Inflammatory macrophage treated with lipopolysaccharide for 4 hours (primary cell): ENCODE results near the gene PXN.
"Not testable (repeated sequence)": the region's sequence is repeated elsewhere in the genome, so short reads cannot be mapped to it uniquely, and the experiment has no call there.

Experiments
- DNase-seq: peaks from one replicate; pipeline ENCODE4 v3.0.0-alpha.2; 2020

Gene PXN

GRCh38 chr12:120224304-120225199 is 41.0 kb downstream of the PXN start:
- no peak for DNase-seq

DNA sequence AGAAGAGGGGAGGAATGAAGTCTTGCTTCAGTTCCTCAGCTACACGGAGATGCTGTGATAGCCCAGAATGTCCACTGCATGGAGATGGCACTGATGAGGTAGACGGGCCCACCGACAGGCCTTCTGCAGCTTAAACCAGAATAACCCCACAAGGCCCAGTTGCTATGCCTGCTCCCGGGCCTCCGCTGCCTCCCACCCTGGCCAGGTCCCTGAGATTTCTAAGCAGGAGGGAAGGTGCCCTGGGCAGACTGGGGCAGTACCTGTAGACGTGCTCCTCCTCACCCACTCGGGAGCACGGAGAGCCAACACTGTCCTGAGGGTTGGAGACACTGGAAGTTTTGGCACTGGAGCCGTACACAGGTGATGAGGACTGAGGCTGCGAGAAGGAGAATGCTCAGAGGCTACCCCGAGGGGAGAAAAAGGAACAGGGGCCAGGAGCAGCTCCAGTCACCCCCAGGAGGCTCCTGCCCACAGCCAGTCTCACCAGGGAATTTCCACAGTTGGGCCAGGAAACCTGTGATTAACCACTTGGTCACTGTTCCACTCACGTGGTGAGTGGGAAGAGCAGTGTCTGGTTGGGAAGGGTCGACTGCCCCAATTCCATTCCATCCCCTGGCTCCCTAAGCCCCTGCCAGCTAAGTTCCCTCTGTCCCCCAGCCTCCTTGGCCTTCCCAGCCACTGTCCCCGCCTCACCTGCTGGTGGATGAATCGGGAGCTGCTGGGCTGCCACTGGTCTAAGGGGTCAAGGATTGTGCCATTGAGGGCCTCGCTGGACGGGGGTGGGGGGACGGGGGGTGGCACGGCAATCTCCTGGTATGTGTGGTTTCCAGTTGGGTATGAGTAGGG is 41.8 kb downstream of the PXN start:
- DNase-seq, result peak; percentile 35

DNA sequence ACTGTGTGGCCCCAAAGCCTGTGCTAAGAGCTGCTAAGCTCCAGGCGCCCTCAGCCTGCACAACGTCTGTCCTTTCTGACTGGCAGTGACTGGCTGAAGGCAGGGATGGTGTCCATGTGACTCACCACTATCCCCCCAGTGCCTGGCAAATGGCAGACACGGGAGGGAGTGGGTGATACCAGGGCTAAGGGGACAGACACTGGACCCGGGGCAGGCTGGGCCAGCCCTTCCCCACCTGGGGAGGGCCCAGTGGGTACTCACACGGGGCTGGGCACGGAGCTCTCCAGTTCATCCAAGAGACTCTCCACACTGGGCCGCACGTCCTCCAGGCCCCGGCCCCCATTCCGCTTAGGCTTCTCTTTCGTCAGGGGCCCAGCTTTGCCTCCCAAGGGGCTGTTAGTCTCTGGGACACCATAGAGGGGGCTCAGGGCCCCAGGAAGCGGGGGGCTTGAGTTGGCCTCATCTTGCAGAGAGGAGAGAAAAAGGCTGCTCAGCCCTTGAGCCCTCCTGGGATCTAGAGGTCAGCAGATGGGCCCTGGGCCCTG is 43.2 kb downstream of the PXN start:
- DNase-seq, result no peak

DNA sequence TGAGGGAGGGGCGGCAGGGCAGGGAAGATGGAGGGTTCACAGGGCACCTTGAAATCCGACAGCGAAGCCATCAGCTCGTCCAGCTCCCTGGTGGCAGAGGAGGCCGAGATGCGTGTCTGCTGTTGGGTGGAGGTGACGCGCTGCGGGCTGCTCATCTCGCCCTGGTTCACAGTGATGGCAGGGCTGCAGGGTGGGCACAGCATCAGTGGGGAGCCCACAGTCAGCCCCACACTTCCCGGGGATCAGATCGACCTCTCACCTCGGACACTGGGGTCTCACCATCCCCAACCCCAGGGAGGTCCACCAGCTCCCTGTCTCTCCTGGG is 44.0 kb downstream of the PXN start:
- DNase-seq, result no peak

DNA sequence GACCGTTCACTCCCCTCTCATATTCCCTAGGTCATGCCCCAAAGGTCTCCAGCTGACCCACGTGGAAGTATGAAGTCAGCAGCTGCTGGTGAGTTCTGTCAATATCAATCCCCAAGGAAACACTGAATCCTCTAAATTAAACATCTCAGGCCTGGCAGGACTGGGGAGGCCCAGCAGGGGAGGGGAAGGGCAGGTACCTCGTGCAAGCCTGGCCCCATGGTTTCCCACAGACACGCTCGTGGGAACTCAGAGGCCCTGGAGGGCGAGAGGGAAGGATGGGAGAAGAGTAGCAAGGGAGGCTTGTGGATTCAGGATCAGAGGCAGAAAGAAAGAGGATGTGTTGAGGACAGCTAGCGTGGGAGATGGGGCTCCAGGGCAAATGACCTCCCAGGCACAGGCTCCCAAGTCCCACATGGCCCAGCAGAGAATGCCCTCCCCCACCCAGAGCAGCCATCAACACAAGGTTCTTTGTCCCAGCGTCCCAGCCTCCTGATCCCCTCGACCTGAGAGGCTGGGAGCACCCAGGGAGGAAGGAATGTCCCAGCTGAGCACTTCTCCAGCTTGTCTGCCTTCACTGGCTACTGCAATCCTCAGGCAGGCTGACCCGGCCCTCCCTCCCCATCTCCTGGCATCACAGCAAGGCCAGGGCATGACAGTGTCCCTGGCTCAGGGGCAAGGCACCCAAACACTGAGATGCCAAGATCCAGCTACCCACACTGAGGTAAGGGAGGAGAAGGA is 44.5 kb downstream of the PXN start:
- no peak for DNase-seq

- no peak for DNase-seq
Observed at GRCh38 chr12:120218680-120219606, 46.6 kb downstream of the PXN start.

DNA sequence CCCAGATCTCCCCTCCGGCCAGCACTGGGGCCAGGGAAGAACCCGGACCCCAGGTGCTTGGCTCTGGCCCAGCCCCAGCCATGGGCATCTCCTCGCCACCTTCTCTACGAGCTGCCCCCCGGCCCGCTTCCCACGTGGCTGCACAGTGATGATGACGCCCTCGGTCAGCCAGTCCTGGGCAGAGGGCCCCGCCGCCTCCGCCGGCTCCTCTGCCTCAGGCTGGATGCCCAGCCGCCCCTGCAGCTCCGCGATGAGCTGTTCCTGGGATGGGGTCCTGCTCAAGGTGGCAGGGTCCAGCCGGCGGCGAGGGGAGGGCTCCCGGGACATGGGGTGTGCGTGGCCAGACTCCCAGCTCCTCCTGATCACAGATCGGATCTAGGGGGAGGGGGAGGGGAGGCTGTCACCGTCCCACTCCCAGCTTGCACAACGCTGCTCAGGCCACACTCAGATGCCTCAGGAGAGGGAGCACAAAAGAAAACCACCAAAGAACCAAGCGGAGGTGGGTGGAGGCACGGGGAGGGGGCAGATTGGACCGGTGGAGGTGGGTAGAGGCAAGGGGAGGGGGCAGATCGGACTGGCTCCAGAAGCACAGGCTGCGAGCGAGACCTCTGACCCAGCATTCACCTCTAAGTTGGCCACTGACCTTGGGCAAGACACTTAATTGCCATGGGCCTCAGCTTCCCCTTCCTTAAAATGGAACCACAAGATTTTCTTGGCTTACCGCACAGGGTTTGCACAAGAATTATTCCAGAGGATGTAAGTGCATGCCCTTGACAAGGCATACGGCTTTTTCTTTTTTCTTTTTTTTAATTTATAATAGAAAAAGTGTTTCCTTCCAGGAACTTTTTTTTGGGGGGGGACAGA is 48.6 kb downstream of the PXN start:
- peak; percentile 73 for DNase-seq

- DNase-seq, result no peak
Observed at GRCh38 chr12:120215766-120216735, 49.5 kb downstream of the PXN start.

DNA sequence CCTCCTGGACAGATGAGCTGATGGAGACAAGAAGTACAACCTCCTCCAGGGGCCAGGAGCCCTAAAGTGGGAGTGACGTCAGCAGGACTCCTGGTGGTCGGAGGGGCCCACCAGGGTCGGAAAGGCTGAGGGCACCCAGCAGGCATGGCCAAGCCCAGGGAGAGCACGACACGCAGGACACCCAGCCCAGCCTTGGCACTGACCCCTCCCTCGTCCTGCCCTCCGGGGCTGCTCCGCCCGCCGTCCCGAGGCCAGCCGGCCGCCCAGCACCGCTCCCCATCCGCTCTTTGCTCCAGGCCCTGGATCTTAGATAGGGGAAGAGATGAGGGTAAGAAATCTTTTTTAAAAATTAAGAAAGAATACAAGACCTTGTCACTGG is 50.2 kb downstream of the PXN start:
- no peak for DNase-seq

GRCh38 chr12:120214626-120215356 is 50.7 kb downstream of the PXN start:
- DNase-seq, result no peak

DNA sequence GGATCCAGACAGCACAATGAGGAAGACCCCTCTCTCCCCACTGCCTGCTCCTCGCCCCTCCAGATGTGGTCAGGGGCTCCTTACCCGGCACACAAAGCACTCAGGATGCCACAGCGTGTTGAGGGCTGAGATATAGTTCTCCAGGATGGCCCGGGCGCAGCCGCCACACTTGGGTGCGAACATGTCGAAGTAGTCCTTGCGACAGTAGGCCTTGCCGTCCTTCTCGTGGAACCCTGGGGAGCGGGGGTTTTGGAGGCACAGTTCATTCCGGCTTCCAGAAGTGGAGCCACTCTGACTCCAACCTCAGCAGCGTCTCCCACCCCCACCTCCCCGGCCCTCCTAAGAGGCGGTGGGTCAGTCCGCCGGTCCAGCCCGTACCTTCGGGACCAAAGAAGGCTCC is 51.8 kb downstream of the PXN start:
- DNase-seq, result no peak

DNA sequence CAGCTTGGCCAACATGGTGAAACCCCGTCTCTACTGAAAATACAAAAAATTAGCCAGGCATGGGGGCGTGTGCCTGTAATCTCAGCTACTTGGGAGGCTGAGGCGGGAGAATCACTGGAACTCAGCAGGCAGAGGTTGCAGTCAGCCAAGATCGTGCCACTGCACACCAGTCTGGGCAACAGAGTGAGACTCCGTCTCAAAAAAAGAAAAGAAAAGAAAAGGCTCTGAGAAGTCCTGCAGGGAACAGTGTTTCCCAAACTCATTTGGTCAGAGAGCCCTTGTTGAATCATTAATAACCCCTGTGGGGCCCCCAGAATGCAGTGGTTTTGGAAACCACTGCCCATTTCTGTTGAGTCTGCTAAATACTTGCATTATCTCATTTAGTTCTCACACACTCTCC is 52.3 kb downstream of the PXN start:
- not testable (repeated sequence) for DNase-seq

GRCh38 chr12:120212301-120212700 is 53.2 kb downstream of the PXN start:
- no peak for DNase-seq

DNA sequence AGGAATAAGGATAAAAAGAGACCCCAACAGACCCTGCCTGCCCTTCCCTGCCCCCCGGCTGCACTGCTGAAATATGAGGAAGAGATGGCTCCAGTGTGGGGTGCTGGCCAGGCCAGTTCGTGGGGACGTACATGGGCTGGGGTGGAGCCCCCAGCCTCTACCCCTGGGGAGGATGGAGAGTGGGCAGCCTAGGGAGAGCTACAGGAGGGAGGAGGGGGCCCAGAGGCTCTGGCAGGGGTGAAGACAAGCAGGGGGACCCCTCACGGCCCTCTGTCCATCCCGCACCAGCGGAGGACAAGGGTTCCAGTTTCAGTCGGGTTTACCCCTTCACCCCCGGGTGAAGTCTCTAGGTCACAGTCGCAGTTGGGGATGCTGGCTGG is 53.6 kb downstream of the PXN start:
- no peak for DNase-seq

- DNase-seq, result no peak
Observed at GRCh38 chr12:120211243-120211903, 54.2 kb downstream of the PXN start.

- DNase-seq, result no peak
Observed at GRCh38 chr12:120209851-120210250, 55.7 kb downstream of the PXN start.

DNA sequence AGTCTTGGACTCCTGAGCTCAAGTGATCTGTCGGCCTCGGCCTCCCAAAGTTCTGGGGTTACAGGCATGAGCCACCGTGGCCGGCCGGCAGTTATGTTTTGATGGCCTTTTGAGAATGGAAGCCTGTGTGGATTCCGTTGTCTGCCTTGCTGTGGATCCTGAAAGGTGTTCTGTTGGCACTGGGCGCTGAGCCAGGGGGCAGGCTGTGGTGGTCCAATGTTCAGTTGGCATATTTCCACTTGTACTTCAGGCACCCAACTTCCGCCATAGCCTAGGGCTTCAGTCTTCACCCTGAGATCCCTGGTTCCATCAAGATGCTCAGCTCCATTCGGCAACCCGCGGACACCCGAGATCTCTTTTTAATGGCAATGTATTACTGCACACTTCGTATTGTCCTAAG is 58.3 kb downstream of the PXN start:
- no peak for DNase-seq

GRCh38 chr12:120206781-120207180 is 58.7 kb downstream of the PXN start:
- not testable (repeated sequence) for DNase-seq

GRCh38 chr12:120206228-120206627 is 59.3 kb downstream of the PXN start:
- no peak for DNase-seq
